ENCODE results near the gene RNF213. TPM values are rescaled to one million over a fixed set of nuclear protein-coding genes. Genes with fewer than 3 reads are reported as not detected.

The RNF213 gene
- total RNA-seq, 1 donor from 2014 or later: 120 TPM

DNA sequence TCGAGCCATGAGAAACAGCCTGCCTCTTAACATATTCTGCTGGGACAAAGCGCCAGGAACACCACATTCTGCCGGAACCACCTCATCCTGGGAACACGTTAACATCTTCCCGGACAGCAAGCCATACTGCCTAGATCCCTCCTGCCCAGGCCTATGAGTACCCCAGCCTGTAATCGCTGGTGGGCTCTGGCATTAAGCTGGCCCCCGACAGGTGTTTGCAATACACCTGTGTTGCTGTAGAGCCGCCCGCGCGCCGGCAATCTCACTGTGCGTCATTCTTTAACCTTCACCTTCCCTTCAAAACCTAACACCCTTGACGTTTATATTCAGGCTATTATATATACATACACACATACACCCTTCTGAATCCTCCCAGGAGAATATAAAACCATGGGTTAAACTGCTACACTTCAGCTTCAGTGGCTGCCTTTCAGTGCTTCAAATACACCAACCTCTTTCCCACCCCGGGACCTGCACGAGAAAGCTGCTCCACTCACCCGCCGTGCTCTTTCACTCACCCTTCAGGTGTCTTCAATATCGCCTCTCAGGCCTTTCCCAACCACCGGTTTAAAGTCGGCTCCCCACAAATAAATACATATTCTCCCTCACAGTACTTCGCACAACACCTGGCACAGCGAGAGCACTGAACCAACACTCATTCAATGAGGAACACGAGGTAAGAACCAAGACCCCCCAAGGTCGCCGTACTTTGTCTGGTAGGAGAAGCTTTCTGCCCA is 153.3 kb downstream of the RNF213 start:
- Mint-ChIP-seq H3K4me1 (ENCODE audit: low read depth, unreplicated experiment) (peaks cover 15% of the 10 kb centered on the region), H3K36me3 (ENCODE audit: low read depth, unreplicated experiment) (peaks cover 4% of the 10 kb centered on the region), H3K27ac (ENCODE audit: unreplicated experiment) (peak overlapping the region; percentile 94), H3K27me3 (ENCODE audit: low read depth, unreplicated experiment) (peaks cover 15% of the 10 kb centered on the region), H3K4me3 (ENCODE audit: unreplicated experiment) (peak overlapping the region; percentile 91), H3K9me3 (ENCODE audit: unreplicated experiment) (no peaks in the 10 kb centered on the region)
- DNase-seq (ENCODE audit: low read depth): no peak
- H3K27me3 ChIP-seq (ENCODE audit: insufficient read depth, low read length): no peaks in the 10 kb centered on the region
- FAIRE-seq: no peak
- H3K4me2 ChIP-seq (ENCODE audit: low read length): peak overlapping the region; percentile 98
- peaks cover 31% of the 10 kb centered on the region for H3K79me2 ChIP-seq (ENCODE audit: insufficient read depth, low read length)
- H2AFZ ChIP-seq (ENCODE audit: low read depth, low read length): peak overlapping the region; percentile 97
- TF ChIP-seq, protein P1, sequence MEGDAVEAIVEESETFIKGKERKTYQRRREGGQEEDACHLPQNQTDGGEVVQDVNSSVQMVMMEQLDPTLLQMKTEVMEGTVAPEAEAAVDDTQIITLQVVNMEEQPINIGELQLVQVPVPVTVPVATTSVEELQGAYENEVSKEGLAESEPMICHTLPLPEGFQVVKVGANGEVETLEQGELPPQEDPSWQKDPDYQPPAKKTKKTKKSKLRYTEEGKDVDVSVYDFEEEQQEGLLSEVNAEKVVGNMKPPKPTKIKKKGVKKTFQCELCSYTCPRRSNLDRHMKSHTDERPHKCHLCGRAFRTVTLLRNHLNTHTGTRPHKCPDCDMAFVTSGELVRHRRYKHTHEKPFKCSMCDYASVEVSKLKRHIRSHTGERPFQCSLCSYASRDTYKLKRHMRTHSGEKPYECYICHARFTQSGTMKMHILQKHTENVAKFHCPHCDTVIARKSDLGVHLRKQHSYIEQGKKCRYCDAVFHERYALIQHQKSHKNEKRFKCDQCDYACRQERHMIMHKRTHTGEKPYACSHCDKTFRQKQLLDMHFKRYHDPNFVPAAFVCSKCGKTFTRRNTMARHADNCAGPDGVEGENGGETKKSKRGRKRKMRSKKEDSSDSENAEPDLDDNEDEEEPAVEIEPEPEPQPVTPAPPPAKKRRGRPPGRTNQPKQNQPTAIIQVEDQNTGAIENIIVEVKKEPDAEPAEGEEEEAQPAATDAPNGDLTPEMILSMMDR (IDR thresholded peaks at IDR 0.05; ENCODE audit: insufficient read depth, low read depth, low read length): no peak
- no peak for TF ChIP-seq EZH2 (IDR thresholded peaks at IDR 0.05; ENCODE audit: insufficient read depth, low read length)
- H4K20me1 ChIP-seq (ENCODE audit: insufficient read depth, low read length): peaks cover 28% of the 10 kb centered on the region
- H3K36me3 ChIP-seq (ENCODE audit: insufficient read depth, low read length): peaks cover 8% of the 10 kb centered on the region
- H3K27ac ChIP-seq (ENCODE audit: low read depth, low read length): no peak overlapping the region
- peak overlapping the region; percentile 93 for H3K4me3 ChIP-seq (ENCODE audit: insufficient read depth, low read depth, low read length)
- H3K9me3 ChIP-seq (ENCODE audit: insufficient read depth, low read depth, low read length): no peaks in the 10 kb centered on the region
- peaks cover 10% of the 10 kb centered on the region for H3K4me1 ChIP-seq (ENCODE audit: insufficient read depth, low read length)
- H3K9ac ChIP-seq (ENCODE audit: low read length): peak overlapping the region; percentile 97

DNA sequence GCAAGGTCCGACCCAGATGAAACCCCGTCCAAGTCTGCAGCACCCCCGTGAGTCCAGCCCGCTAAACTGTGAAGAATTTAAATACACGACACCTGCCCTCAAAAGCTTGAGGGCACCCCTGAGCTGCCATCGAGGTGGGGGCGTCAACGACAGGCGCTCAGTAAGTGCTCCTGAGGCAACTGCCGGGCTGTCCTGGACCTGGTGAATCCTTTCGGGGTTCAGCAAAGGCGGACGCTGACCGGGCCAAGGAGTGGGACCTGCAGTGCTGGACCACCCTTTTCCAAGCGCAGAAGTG is 153.8 kb downstream of the RNF213 start:
- Histone ChIP-seq H3K27me3 (ENCODE audit: insufficient read depth, low read length) (no peaks in the 10 kb centered on the region), H2AFZ (ENCODE audit: low read depth, low read length) (peak overlapping the region; percentile 97), H4K20me1 (ENCODE audit: insufficient read depth, low read length) (peaks cover 33% of the 10 kb centered on the region), H3K36me3 (ENCODE audit: insufficient read depth, low read length) (peaks cover 8% of the 10 kb centered on the region), H3K27ac (ENCODE audit: low read depth, low read length) (peak overlapping the region; percentile 99), H3K9me3 (ENCODE audit: insufficient read depth, low read depth, low read length) (no peaks in the 10 kb centered on the region), H3K4me2 (ENCODE audit: low read length) (peak overlapping the region; percentile 98), H3K9ac (ENCODE audit: low read length) (peak overlapping the region; percentile 97), H3K4me1 (ENCODE audit: insufficient read depth, low read length) (peaks cover 10% of the 10 kb centered on the region), H3K79me2 (ENCODE audit: insufficient read depth, low read length) (peaks cover 31% of the 10 kb centered on the region), H3K4me3 (ENCODE audit: insufficient read depth, low read depth, low read length) (peak overlapping the region; percentile 93)
- Mint-ChIP-seq H3K27ac (ENCODE audit: unreplicated experiment) (peak overlapping the region; percentile 94), H3K4me3 (ENCODE audit: unreplicated experiment) (peak overlapping the region; percentile 91), H3K27me3 (ENCODE audit: low read depth, unreplicated experiment) (peaks cover 15% of the 10 kb centered on the region), H3K4me1 (ENCODE audit: low read depth, unreplicated experiment) (peaks cover 15% of the 10 kb centered on the region), H3K36me3 (ENCODE audit: low read depth, unreplicated experiment) (peaks cover 4% of the 10 kb centered on the region), H3K9me3 (ENCODE audit: unreplicated experiment) (no peaks in the 10 kb centered on the region)
- DNase-seq (ENCODE audit: low read depth): no peak
- TF ChIP-seq, protein P1 (IDR thresholded peaks at IDR 0.05; ENCODE audit: insufficient read depth, low read depth, low read length): no peak
- FAIRE-seq: no peak
